ENCODE results near the gene DERL3. TPM values are rescaled to one million over a fixed set of nuclear protein-coding genes. Genes with fewer than 3 reads are reported as not detected.
A peak's percentile ranks its signal among the peaks of the same experiment; 100 is the strongest.

Gene DERL3
- polyA plus RNA-seq, 1 donor: 0.66 TPM

DNA sequence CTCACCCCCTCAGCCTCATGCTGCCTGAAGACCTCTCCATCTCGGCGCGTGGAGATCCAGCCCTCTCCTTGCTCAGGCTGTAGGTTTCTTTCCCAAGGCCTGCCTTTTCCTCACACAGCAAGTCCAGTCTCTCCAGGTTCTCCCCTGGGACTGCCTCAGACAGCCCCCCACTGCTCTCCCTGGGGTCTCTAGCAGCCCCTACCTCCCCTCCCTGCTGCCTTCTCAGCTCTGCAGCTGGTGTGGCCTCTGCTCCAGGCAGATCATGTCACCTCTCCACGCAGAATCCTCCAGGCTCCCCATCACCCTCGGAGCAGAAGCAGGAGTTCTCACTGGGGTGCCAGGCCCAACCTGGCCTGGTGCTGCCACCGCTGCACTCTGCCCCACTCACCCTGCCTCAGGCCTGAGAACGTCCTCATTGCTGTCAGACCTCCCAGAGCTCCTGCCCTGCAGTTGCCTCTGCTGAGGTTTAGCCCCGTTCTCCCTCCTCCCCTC lies 36.9 kb downstream of the DERL3 start:
- no peak for DNase-seq (ENCODE audit: low read depth)

DNA sequence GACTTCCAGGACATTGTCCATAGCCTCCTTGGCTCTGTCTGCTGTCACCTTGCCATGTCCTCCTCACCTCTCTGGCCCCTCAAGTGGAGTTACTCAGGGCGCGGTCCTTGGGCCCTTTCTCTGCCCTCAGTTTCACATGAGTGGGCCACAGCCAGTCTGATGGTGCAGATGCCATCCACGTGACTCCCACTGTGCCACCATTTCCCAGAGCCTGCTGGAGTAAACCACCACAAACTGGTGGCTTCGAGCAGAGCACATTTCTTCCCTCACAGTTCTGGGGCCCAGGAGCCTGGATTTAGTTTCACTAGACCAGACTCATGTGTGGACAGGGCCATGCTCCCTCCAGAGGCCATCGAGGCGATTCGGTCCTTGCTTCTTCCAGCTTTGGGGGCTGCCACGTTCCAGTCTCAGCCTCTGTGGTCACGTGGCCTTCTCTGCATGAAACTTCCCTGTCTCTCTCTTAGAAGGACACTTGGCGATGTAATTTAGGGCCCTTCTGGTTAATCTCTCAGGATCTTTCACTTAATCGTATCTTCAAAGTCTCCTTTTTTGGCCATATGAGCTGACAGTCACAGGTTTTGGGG lies 37.5 kb downstream of the DERL3 start:
- DNase-seq (ENCODE audit: low read depth): no peak

DNA sequence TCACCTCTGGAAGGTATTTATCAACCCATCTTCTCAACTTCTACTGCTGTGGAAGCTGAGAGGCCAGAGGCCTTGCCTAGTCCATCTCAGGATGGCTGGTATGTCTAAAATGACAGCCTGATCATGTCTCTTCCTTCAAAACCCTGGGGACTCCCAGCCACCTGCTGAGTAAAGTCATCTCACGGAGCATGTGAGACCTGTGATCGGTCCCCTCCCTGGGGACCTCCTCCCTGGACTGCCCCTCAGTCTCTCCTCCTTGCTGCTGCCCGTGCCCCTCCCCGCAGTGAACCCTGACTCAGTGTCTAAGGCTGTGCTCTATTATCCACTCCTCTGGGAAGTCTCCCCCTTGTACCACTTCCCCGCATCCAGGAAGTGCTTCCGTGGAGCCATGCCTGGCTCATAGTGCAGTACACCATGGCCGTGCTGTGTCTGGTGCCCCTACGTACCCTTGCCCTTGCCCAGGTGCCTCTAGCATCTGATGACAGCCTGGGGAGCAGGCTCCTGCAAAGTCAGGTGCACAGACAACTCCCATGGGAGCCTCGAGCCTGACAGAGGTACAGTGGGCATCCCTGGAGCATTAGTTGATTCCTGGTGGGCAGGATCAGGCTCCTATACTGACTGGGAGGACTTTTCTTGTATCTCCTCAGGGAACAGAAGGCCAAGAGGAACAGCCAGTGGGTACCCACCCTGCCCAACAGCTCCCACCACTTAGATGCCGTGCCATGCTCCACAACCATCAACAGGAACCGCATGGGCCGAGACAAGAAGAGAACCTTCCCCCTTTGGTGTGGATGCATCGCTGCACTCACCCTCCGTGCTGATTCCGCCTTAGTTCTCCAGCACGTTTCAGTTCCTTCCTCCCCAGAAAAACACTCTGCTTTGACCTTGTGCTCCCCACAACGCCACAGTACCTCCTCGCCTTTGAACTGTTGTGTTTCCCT lies 38.2 kb downstream of the DERL3 start:
- DNase-seq (ENCODE audit: low read depth): no peak

DNA sequence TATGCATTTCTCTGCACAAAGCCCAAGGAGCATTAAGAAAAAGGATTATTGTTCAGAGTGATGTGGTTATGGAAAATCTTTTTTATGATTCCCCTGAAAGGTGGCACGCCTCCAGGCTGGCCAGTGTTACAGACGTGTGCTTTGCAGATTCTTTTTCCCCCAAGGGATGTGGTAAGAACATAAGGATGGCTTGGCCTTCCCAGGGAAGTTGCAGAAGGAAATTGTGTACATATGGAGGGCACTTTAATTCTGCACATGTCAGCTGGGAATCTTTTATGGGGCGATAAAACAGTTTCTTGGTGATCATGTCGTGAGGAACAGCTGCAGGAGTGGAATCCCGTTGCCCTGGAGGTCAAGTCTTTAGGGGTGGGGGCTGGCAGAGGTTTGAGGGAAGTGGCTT lies 42.3 kb downstream of the DERL3 start:
- no peak for DNase-seq (ENCODE audit: low read depth)

DNA sequence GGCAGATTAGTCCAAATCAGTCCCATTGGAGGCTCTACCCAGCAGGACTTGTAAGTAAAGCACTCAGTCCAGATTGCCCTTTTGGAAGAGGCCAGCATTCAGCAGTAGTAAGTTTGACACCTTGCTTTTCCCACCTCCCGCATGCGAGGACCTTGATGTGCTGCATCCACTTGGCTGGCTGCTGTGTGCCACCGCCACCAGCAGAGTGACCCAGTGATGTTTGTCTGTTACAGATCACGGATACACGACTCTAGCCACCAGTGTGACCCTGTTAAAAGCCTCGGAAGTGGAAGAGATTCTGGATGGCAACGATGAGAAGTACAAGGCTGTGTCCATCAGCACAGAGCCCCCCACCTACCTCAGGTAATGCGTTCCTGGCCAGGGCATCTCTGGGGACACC lies 45.5 kb downstream of the DERL3 start:
- DNase-seq (ENCODE audit: low read depth): no peak

DNA sequence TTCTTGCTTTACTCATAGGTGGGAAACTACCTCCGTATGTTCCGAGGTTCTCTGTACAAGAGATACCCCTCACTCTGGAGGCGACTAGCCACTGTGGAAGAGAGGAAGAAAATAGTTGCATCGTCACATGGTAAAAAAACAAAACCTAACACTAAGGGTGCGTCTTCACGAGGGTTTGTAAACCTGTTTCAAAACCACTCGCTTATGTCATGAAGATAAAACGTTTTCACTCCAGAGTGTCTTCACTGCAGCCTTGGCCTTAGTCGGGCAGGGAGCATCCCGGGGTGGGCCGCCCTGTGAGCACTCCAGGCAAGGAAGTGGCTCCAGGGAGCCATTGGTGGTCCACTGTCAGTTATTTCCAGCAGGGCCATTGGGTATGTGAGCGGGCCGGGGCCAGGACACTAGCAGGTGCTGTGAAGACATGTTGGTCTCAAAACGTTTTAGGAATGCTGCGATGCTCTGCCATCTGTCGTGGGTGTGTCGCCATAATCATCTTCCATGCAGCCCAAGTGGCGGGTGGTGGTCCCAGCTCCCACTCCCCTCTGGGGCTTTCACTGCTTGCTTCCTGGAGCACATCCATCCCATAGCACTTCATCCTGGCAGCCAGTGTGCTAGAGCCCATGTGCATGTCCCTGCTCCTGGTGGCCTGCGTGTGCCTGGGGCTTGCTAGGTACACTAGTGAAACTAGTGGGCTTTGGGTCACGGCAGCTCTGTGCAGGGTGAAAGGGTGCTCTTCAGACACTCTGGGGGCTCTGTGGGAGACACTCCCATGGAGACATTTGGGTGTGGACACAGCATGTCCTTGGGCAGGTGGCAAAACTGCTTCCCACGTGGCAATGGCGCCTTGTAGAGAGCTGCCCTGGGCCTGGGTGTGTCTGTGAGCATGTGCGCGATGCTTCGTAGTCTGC lies 46.8 kb downstream of the DERL3 start:
- no peak for DNase-seq (ENCODE audit: low read depth)

DNA sequence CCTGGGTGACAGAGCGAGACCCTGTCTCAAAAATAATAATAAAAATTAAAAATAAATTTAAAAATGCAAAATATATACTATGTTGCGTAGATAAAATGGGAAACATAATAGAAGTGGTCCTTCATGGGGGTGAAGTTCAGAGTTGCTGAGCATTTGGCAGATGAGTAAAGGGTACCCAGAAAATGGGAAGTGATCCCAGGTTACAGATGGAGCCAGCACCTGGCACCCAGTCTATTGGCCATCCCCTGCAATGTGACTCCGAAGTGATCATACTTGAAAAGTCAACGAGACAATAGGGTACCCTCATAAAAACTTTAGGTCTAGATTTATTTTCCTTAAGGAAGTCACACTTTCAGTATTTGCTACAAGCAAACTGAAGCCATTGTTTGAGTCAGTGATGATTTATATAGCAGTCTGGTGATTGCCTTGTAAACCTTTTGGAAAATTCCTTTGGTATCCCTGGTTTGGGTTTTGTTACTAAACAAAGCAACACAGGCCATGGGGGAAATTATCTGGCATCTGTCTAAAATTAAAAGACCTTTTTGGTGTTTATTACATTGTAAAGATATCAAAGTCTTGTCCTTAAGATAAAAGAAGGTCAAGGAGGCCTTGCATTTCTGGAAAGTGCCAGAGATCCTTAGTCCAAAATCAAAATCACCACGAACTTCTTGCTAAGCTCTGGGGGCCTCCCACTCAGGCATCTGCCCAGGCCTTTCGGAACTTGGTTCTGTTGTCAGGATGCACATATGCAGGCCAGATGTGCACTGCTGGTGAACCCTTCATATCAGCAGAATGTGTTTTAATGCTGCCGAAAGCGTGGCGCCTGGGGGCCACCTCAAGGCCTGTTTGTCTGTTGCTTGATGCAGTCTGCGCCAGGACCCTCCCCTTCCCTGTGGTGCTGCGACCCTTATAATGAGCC lies 47.7 kb downstream of the DERL3 start:
- no peak for DNase-seq (ENCODE audit: low read depth)

DNA sequence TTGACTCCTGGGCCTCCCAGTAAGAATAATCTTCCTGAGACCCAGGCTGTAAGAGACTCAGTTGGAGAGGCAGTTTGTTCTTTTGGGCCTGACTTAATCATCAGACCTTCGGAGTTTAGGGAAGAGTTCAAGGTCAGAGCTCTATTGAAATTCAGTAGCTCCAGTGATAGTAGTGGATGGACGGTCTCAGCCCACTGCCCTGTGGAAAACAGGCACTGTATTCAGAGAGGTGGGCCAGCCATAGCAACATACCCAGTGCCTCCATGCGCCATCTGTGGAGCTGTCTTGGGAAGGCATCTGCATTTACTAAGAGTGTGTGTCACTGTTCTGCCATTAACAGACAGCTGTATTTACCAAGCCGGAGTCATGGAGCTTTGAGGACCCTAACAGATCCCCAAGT lies 49.2 kb downstream of the DERL3 start:
- DNase-seq (ENCODE audit: low read depth): no peak

DNA sequence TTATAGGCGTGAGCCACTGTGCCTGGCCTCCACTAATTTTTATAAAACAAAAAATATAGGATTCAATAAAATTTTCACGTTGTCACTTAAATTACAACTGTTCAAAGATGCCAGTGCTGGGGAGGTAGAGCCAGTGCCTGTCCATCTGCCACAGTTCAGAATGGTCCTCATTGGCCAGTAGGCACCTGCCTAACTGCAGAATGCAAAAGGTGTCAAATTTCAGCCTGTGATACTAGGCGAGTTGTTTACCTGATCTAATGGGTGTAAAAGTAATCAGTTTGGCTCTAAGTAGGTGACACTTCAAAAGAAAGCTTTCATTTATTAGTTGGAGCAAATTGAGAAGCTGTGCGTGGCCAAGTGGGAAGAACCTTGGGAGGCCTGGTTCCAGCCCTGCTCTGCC lies 49.7 kb downstream of the DERL3 start:
- DNase-seq (ENCODE audit: low read depth): no peak

DNA sequence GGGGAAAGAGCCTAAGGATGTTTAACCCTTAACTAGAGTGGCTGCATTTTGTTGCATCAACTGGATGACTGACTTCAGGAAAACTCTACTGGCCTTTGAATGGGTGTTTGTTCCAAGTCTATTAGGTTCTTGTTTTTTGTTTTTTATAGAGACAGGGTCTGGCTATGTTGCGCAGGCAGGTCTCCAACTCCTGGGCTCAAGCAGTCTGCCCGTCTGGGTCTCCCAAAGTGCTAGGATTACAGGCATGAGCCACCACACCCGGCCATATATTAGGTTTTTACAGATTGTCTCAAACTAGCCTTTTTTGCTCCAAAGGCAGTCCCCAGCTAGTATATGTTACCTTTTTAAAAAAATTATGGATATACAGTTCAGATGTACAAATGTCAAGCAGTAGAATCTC lies 50.9 kb downstream of the DERL3 start:
- DNase-seq (ENCODE audit: low read depth): no peak

DNA sequence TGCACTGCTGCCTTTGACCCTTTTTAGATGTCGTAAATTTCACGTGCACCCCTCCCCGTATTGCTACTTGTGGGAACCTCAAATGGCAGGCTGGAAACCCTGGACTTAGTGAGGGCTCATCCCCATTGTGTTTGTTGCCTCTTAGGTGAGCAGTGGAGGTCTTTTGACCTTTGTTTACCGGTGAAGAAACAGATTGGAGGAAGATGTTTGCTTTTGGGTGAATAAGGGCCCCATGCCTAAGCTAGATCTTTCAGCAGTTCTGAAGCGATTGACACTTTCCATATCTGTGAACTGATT lies 51.3 kb downstream of the DERL3 start:
- no peak for DNase-seq (ENCODE audit: low read depth)

DNA sequence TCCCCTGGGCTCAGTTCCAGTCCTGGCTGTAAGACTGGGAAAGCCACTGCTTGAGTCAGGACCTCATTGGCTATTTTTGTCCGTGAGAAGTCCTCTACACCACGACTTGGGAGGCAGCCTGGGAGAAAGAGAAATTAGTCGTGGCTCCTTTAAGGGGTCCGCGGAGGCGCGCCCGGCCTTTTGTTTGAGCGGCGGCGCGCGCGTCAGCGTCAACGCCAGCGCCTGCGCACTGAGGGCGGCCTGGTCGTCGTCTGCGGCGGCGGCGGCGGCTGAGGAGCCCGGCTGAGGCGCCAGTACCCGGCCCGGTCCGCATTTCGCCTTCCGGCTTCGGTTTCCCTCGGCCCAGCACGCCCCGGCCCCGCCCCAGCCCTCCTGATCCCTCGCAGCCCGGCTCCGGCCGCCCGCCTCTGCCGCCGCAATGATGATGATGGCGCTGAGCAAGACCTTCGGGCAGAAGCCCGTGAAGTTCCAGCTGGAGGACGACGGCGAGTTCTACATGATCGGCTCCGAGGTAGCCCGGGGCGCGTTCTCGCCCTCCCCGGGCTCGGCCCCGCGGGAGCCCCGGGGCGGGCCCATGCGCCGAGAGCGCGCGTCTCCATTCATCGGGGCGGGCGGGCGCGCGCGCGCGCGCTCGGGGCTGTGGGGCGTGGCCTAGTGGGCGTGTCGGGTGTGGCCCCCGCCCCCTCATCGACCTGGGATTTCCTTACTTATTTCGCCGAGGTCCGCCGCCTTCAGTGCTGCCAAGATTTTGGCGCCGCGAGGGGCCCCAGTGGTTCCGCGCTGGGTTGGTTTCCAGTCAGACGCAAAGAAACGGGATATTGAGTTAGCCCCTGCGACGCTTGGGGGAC lies 51.8 kb downstream of the DERL3 start, which contains the start of gene SMARCB1:
Gene SMARCB1 (plus strand): TSS at position 215 of the 848 bp plus-strand sequence. CDS start 204 bp downstream, at position 419.
- peak; percentile 83 for DNase-seq (ENCODE audit: low read depth)

DNA sequence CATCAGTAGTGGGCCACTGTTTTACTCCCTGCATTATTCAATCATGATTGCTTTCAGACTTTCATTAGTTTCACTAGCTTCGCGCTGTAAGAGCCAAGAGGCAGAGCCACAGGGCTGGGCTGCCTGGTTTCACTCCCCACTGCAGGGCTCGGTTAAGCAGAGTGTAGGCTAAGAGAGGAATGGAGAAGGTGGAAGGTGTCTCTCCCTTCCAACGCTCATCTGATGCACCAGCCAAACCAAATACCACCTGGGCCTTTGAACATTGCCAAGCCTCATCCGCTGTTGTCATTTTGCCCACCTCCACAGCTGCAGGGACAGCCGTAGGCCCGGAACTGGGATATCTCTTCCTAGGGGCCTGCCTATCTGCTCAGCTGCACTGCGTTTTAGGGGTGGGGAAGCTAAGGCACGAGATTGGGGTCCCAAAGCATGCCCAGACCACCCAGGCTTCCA lies 52.5 kb downstream of the DERL3 start:
- no peak for DNase-seq (ENCODE audit: low read depth)

Other genes starting within 250 kb of the DERL3 start
- gene DRICH1, start 206.7 kb downstream of the DERL3 start, polyA plus RNA-seq (ENCODE audit: insufficient read length): 0.35 TPM
- gene RGL4, start 148.0 kb downstream of the DERL3 start, polyA plus RNA-seq (ENCODE audit: insufficient read length): 1.2 TPM
- gene ZNF70, start 87.9 kb downstream of the DERL3 start, polyA plus RNA-seq (ENCODE audit: insufficient read length): 5.0 TPM
- 0.66 TPM for gene VPREB3, start 84.6 kb downstream of the DERL3 start, polyA plus RNA-seq (ENCODE audit: insufficient read length)
- 0.33 TPM for gene C22orf15, start 76.0 kb downstream of the DERL3 start, polyA plus RNA-seq (ENCODE audit: insufficient read length)
- gene CHCHD10, start 71.0 kb downstream of the DERL3 start, polyA plus RNA-seq (ENCODE audit: insufficient read length): 57.6 TPM
- 9.1 TPM for gene MMP11, start 66.2 kb downstream of the DERL3 start, polyA plus RNA-seq (ENCODE audit: insufficient read length)
- gene SMARCB1, start 52.0 kb downstream of the DERL3 start, polyA plus RNA-seq (ENCODE audit: insufficient read length): 67.8 TPM
- 9.8 TPM for gene SLC2A11, start 18.9 kb upstream of the DERL3 start, polyA plus RNA-seq (ENCODE audit: insufficient read length)
- 131 TPM for gene MIF, start 55.4 kb upstream of the DERL3 start, polyA plus RNA-seq (ENCODE audit: insufficient read length)
- 3.7 TPM for gene GSTT2B, start 122.2 kb upstream of the DERL3 start, polyA plus RNA-seq (ENCODE audit: insufficient read length)
- gene DDTL, start 127.9 kb upstream of the DERL3 start, polyA plus RNA-seq (ENCODE audit: insufficient read length): 4.6 TPM
- 59.2 TPM for gene DDT, start 135.4 kb upstream of the DERL3 start, polyA plus RNA-seq (ENCODE audit: insufficient read length)
- 0.32 TPM for gene GSTT2, start 141.1 kb upstream of the DERL3 start, polyA plus RNA-seq (ENCODE audit: insufficient read length)
- not detected for gene GSTT4, start 166.4 kb upstream of the DERL3 start, polyA plus RNA-seq (ENCODE audit: insufficient read length)
- 32.5 TPM for gene CABIN1, start 172.3 kb upstream of the DERL3 start, polyA plus RNA-seq (ENCODE audit: insufficient read length)